Neural cell (in vitro differentiated cells): ENCODE measurements around the gene RAMP3. TPM values are rescaled to one million over a fixed set of nuclear protein-coding genes. Genes with fewer than 3 reads are reported as not detected.

ENCODE experiments used
- H2AFZ ChIP-seq: fragments of 200-600, 300-800 bp; sonication (generic), shearing (Covaris generic); 2 replicates; pipeline ENCODE4 v1.6.0; 2014; ENCODE audit warnings: low read depth, mild to moderate bottlenecking, antibody characterized with exemption, low read length, moderate library complexity
- H3F3A ChIP-seq: fragments of 200-600 bp; shearing (Covaris generic); 2 replicates; pipeline ENCODE4 v1.6.1; 2016; ENCODE audit warnings: mild to moderate bottlenecking, moderate library complexity, mixed read lengths, antibody characterized with exemption, low read length; ENCODE audit not compliant: insufficient read depth, poor library complexity, severe bottlenecking
- H3K27ac ChIP-seq: fragments of 200-600, 300-800 bp; sonication (generic), shearing (Covaris generic); 2 replicates; pipeline ENCODE4 v1.5.1; 2014; ENCODE audit warnings: mild to moderate bottlenecking, low read length, moderate library complexity
- H3K27me3 ChIP-seq: fragments of 300-800, 200-600 bp; sonication (generic), shearing (Covaris generic); 2 replicates; pipeline ENCODE4 v1.6.0; 2014; ENCODE audit warnings: mild to moderate bottlenecking, low read depth, low read length, moderate library complexity; ENCODE audit not compliant: insufficient read depth
- H3K36me3 ChIP-seq: fragments of 300-800, 200-600 bp; sonication (generic), shearing (Covaris generic); 2 replicates; pipeline ENCODE4 v1.5.1; 2014; ENCODE audit warnings: mild to moderate bottlenecking, antibody characterized with exemption, low read length, moderate library complexity; ENCODE audit not compliant: insufficient read depth
- H3K4me2 ChIP-seq: fragments of 300-800, 200-600 bp; sonication (generic), shearing (Covaris generic); 2 replicates; pipeline ENCODE4 v1.6.0; 2014; ENCODE audit warnings: mild to moderate bottlenecking, low read length
- H3K4me3 ChIP-seq: fragments of 300-800, 200-600 bp; sonication (generic), shearing (Covaris generic); 2 replicates; pipeline ENCODE4 v1.5.1; 2014; ENCODE audit warnings: mild to moderate bottlenecking, low read length, moderate library complexity
- H3K79me2 ChIP-seq: fragments of 200-600 bp; shearing (Covaris generic); replicated peaks from 2 replicates; pipeline ENCODE4 v1.6.0; 2014; ENCODE audit warnings: mild to moderate bottlenecking, low read length, moderate library complexity; ENCODE audit not compliant: insufficient read depth
- H3K9ac ChIP-seq: fragments of 300-800, 200-600 bp; sonication (generic), shearing (Covaris generic); 2 replicates; pipeline ENCODE4 v1.6.1; 2016; ENCODE audit warnings: mild to moderate bottlenecking, low read length, mixed read lengths
- H3K9me2 ChIP-seq: fragments of 200-600 bp; shearing (Covaris generic); 2 replicates; pipeline ENCODE4 v1.6.1; 2016; ENCODE audit warnings: mild to moderate bottlenecking, low read length, mixed read lengths; ENCODE audit not compliant: insufficient read depth
- H3K9me3 ChIP-seq: fragments of 200-600, 300-800 bp; sonication (generic), shearing (Covaris generic); 2 replicates; pipeline ENCODE4 v1.6.1; 2016; ENCODE audit warnings: mild to moderate bottlenecking, mixed run types, low read length, moderate library complexity, mixed read lengths
- H4K20me1 ChIP-seq: fragments of 200-600 bp; shearing (Covaris generic); 2 replicates; pipeline ENCODE4 v1.6.1; 2016; ENCODE audit warnings: mild to moderate bottlenecking, mixed run types; ENCODE audit not compliant: insufficient read depth
- CTCF ChIP-seq: fragments of 450-650 bp; IDR thresholded peaks from 2 replicates; pipeline ENCODE4 v1.5.1; 2014; ENCODE audit warnings: antibody characterized with exemption, mild to moderate bottlenecking, moderate library complexity; ENCODE audit not compliant: poor library complexity, severe bottlenecking
- EP300 ChIP-seq: fragments of 450-650 bp; conservative IDR thresholded peaks from 2 replicates; pipeline ENCODE4 v1.6.1; 2014; ENCODE audit warnings: antibody characterized with exemption, mild to moderate bottlenecking, moderate library complexity; ENCODE audit not compliant: poor library complexity, severe bottlenecking
- EZH2 ChIP-seq: fragments of 200-600, 300-800 bp; shearing (Covaris generic), sonication (generic); IDR thresholded peaks from 2 replicates; pipeline ENCODE4 v1.6.1; 2014; ENCODE audit warnings: antibody characterized with exemption, low read length, borderline replicate concordance, mild to moderate bottlenecking; ENCODE audit not compliant: insufficient read depth, poor library complexity, severe bottlenecking
- MXI1 ChIP-seq: fragments of 450-650 bp; conservative IDR thresholded peaks from 2 replicates; pipeline ENCODE4 v1.6.1; 2014; ENCODE audit warnings: antibody characterized with exemption, mild to moderate bottlenecking; ENCODE audit not compliant: poor library complexity, severe bottlenecking
- POLR2AphosphoS5 ChIP-seq: IDR thresholded peaks from 2 replicates; pipeline ENCODE4 v1.6.1; 2012
- RAD21 ChIP-seq: fragments of 450-650 bp; conservative IDR thresholded peaks from 2 replicates; pipeline ENCODE4 v1.6.1; 2014; ENCODE audit warnings: antibody characterized with exemption, mild to moderate bottlenecking, moderate library complexity
- SMC3 ChIP-seq: fragments of 450-650 bp; conservative IDR thresholded peaks from 2 replicates; pipeline ENCODE4 v1.6.1; 2014; ENCODE audit warnings: antibody characterized with exemption, mild to moderate bottlenecking, moderate library complexity; ENCODE audit not compliant: poor library complexity
- TAF1 ChIP-seq: IDR thresholded peaks from 2 replicates; pipeline ENCODE4 v1.6.1; 2012; ENCODE audit warnings: low read depth
- polyA plus RNA-seq: library from polyadenylated mRNA; depleted of rRNA; stranded (reverse); fragments of >200 nt; gene quantifications from 2 replicates; pipeline ENCODE4 v1.2.3, GENCODE V29; 2014
- TF ChIP-seq, protein P1 (sequence below): IDR thresholded peaks from 2 replicates; pipeline ENCODE4 v1.6.1; 2012; ENCODE audit warnings: borderline replicate concordance

Gene RAMP3
- polyA plus RNA-seq, 1 donor from 2014 or later, result not detected

DNA sequence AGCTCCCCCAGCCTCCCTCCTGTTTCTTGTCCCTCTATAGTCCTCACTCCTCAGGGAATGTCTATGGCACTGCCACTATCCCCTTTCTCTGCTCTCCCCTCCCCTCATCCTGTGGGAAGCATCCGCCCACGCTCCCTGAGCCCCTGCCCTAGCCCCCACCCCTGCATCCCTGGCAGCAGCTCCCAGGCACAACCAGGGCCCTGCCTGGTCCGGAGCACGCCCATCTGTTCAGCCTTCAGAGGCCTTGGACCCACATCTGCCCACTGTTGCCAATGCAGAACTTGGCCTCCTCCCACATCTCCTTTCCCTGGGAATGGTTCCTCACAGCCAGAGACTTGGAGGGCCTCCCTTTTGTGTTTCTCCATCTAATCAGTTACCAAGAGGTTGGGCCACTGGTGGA lies 25.7 kb upstream of the RAMP3 start:
- Histone ChIP-seq H3K9me2 (no peaks in the 10 kb centered on the region), H3K4me3 (no peak overlapping the region), H2AFZ (no peak overlapping the region), H3K9me3 (no peaks in the 10 kb centered on the region), H3K9ac (no peak overlapping the region), H3F3A (no peaks in the 10 kb centered on the region), H3K27me3 (no peaks in the 10 kb centered on the region), H3K36me3 (no peaks in the 10 kb centered on the region), H3K79me2 (no peaks in the 10 kb centered on the region), H4K20me1 (no peaks in the 10 kb centered on the region), H3K4me2 (no peak overlapping the region), H3K27ac (no peak overlapping the region)
- TF ChIP-seq SMC3, result no peak
- no peak for TF ChIP-seq RAD21
- no peak for TF ChIP-seq TAF1
- no peak for TF ChIP-seq MXI1

- TF ChIP-seq EZH2 (no peak), SMC3 (no peak)
- Histone ChIP-seq H3K27ac (no peak overlapping the region), H4K20me1 (no peaks in the 10 kb centered on the region), H3F3A (no peaks in the 10 kb centered on the region), H3K36me3 (no peaks in the 10 kb centered on the region), H3K27me3 (no peaks in the 10 kb centered on the region), H3K4me3 (no peak overlapping the region), H3K79me2 (no peaks in the 10 kb centered on the region), H2AFZ (no peak overlapping the region), H3K9me3 (no peaks in the 10 kb centered on the region), H3K4me2 (no peak overlapping the region), H3K9me2 (no peaks in the 10 kb centered on the region), H3K9ac (no peak overlapping the region)
These were observed 24.8 kb upstream of the RAMP3 start for GRCh38 chr7:45132708-45133320.

- H3K27ac ChIP-seq, result no peak overlapping the region
These were observed 24.2 kb upstream of the RAMP3 start for GRCh38 chr7:45133352-45133751.

More at GRCh38 chr7:45133352-45133751, 24.2 kb upstream of the RAMP3 start:
- Histone ChIP-seq H3K36me3 (no peaks in the 10 kb centered on the region), H3K4me3 (no peak overlapping the region), H3K9me2 (no peaks in the 10 kb centered on the region), H2AFZ (no peak overlapping the region), H3K9me3 (no peaks in the 10 kb centered on the region), H3K79me2 (no peaks in the 10 kb centered on the region), H3K27me3 (no peaks in the 10 kb centered on the region), H4K20me1 (no peaks in the 10 kb centered on the region), H3K4me2 (no peak overlapping the region), H3K9ac (no peak overlapping the region), H3F3A (no peaks in the 10 kb centered on the region)
- TF ChIP-seq POLR2AphosphoS5 (no peak), EP300 (no peak), RAD21 (no peak), SMC3 (no peak), EZH2 (no peak), TAF1 (no peak), CTCF (no peak), MXI1 (no peak)
- TF ChIP-seq, protein P1, sequence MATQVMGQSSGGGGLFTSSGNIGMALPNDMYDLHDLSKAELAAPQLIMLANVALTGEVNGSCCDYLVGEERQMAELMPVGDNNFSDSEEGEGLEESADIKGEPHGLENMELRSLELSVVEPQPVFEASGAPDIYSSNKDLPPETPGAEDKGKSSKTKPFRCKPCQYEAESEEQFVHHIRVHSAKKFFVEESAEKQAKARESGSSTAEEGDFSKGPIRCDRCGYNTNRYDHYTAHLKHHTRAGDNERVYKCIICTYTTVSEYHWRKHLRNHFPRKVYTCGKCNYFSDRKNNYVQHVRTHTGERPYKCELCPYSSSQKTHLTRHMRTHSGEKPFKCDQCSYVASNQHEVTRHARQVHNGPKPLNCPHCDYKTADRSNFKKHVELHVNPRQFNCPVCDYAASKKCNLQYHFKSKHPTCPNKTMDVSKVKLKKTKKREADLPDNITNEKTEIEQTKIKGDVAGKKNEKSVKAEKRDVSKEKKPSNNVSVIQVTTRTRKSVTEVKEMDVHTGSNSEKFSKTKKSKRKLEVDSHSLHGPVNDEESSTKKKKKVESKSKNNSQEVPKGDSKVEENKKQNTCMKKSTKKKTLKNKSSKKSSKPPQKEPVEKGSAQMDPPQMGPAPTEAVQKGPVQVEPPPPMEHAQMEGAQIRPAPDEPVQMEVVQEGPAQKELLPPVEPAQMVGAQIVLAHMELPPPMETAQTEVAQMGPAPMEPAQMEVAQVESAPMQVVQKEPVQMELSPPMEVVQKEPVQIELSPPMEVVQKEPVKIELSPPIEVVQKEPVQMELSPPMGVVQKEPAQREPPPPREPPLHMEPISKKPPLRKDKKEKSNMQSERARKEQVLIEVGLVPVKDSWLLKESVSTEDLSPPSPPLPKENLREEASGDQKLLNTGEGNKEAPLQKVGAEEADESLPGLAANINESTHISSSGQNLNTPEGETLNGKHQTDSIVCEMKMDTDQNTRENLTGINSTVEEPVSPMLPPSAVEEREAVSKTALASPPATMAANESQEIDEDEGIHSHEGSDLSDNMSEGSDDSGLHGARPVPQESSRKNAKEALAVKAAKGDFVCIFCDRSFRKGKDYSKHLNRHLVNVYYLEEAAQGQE, result no peak
